Parathyroid adenoma (tissue), 2 donors: ENCODE data around the gene MTUS2.

ENCODE experiments used
- H2AFZ ChIP-seq: fragments of 300-600 bp; sonication (generic); one replicate; pipeline ENCODE4 v1.7.0; 2017; ENCODE audit warnings: antibody characterized with exemption, mild to moderate bottlenecking
- H3K27ac ChIP-seq: fragments of 300-600 bp; sonication (generic); one replicate; pipeline ENCODE4 v1.7.0; 2017
- H3K27me3 ChIP-seq: fragments of 300-600 bp; sonication (generic); one replicate; pipeline ENCODE4 v1.7.0; 2017; ENCODE audit warnings: low read length; ENCODE audit not compliant: control insufficient read depth, insufficient read depth
- H3K36me3 ChIP-seq: fragments of 300-600 bp; sonication (generic); one replicate; pipeline ENCODE4 v1.7.0; 2017; ENCODE audit warnings: low read length; ENCODE audit not compliant: control insufficient read depth, insufficient read depth
- H3K4me1 ChIP-seq: fragments of 300-600 bp; sonication (generic); one replicate; pipeline ENCODE4 v1.7.0; 2017; ENCODE audit warnings: control low read depth
- H3K4me2 ChIP-seq: fragments of 300-600 bp; sonication (generic); one replicate; pipeline ENCODE4 v1.7.0; 2017; ENCODE audit warnings: low read length
- H3K4me3 ChIP-seq: fragments of 300-600 bp; sonication (generic); one replicate; pipeline ENCODE4 v1.7.0; 2017; ENCODE audit warnings: low read depth, low read length
- H3K79me2 ChIP-seq: fragments of 300-600 bp; sonication (generic); one replicate; pipeline ENCODE4 v1.7.0; 2017; ENCODE audit warnings: control low read depth
- H3K9ac ChIP-seq: fragments of 300-600 bp; sonication (generic); one replicate; pipeline ENCODE4 v1.7.0; 2017; ENCODE audit warnings: mild to moderate bottlenecking
- H3K9me3 ChIP-seq: fragments of 300-600 bp; sonication (generic); one replicate; pipeline ENCODE4 v1.7.0; 2017; ENCODE audit warnings: low read length; ENCODE audit not compliant: control insufficient read depth
- TF ChIP-seq, protein P1 (sequence below): fragments of 300-600 bp; sonication (generic); IDR thresholded peaks from one replicate; pipeline ENCODE4 v1.7.0; 2017; ENCODE audit warnings: antibody characterized with exemption, mild to moderate bottlenecking
- donor health status: primary hyperparathyroidism.

MTUS2 gene

DNA sequence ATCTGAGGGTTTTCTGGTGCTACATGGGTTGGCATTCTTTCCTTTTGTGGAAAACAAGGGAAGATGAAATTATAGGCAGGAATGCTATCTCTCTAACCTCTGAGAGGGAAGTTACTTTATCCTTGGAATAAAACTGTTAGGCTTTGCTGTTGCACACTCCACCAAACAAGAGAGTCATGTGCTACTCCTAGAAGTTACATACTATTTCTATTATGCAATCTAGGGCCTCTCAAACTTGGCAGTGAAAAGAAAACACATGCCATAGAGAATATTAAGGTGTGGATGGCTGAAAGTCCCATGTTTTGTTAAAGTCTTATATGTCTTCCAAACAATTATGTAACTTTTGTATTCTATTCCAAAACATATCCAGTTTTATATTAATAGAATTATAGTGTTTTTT lies 407.4 kb downstream of the MTUS2 start:
- H3K4me1 ChIP-seq: no peaks in the 10 kb centered on the region
- no peak overlapping the region for H3K4me3 ChIP-seq
- no peaks in the 10 kb centered on the region for H3K79me2 ChIP-seq
- no peaks in the 10 kb centered on the region for H3K9me3 ChIP-seq
- no peaks in the 10 kb centered on the region for H3K36me3 ChIP-seq
- H3K27me3 ChIP-seq: no peaks in the 10 kb centered on the region
- TF ChIP-seq, protein P1, sequence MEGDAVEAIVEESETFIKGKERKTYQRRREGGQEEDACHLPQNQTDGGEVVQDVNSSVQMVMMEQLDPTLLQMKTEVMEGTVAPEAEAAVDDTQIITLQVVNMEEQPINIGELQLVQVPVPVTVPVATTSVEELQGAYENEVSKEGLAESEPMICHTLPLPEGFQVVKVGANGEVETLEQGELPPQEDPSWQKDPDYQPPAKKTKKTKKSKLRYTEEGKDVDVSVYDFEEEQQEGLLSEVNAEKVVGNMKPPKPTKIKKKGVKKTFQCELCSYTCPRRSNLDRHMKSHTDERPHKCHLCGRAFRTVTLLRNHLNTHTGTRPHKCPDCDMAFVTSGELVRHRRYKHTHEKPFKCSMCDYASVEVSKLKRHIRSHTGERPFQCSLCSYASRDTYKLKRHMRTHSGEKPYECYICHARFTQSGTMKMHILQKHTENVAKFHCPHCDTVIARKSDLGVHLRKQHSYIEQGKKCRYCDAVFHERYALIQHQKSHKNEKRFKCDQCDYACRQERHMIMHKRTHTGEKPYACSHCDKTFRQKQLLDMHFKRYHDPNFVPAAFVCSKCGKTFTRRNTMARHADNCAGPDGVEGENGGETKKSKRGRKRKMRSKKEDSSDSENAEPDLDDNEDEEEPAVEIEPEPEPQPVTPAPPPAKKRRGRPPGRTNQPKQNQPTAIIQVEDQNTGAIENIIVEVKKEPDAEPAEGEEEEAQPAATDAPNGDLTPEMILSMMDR: no peak
- no peak overlapping the region for H2AFZ ChIP-seq
- H3K9ac ChIP-seq: no peak overlapping the region
- H3K4me2 ChIP-seq: no peak overlapping the region
- H3K27ac ChIP-seq: no peak overlapping the region

DNA sequence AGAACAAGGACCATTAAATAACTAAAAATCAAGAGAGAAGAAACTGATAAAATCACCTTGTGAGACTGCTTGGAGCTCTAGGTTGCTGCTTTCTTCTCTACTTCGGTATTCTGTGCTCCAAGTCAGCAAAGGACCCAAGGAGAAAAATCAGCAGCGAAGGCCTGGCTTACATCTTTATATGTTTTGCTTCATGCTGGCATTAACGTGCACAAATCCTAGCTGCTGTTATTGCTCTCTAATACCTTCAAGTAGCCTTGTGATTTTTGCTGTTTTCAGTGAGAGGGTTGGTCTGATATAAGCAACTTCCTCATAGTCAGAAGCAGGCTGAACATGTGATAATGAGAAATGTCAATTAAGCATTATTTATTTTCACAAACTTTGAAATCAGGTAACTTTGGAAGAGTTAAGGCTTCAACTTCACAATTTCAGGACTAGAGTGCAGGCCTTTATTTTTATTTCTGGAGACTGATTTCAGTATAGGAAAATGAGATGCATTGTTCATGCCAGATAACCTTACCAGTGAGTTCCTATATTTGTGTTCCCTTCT lies 410.2 kb downstream of the MTUS2 start:
- Histone ChIP-seq H3K4me3 (no peak overlapping the region), H3K4me1 (no peaks in the 10 kb centered on the region), H3K9ac (no peak overlapping the region), H3K27ac (no peak overlapping the region), H3K4me2 (no peak overlapping the region), H3K79me2 (no peaks in the 10 kb centered on the region), H3K27me3 (no peaks in the 10 kb centered on the region), H2AFZ (no peak overlapping the region), H3K36me3 (no peaks in the 10 kb centered on the region), H3K9me3 (no peaks in the 10 kb centered on the region)
- TF ChIP-seq, protein P1: no peak

DNA sequence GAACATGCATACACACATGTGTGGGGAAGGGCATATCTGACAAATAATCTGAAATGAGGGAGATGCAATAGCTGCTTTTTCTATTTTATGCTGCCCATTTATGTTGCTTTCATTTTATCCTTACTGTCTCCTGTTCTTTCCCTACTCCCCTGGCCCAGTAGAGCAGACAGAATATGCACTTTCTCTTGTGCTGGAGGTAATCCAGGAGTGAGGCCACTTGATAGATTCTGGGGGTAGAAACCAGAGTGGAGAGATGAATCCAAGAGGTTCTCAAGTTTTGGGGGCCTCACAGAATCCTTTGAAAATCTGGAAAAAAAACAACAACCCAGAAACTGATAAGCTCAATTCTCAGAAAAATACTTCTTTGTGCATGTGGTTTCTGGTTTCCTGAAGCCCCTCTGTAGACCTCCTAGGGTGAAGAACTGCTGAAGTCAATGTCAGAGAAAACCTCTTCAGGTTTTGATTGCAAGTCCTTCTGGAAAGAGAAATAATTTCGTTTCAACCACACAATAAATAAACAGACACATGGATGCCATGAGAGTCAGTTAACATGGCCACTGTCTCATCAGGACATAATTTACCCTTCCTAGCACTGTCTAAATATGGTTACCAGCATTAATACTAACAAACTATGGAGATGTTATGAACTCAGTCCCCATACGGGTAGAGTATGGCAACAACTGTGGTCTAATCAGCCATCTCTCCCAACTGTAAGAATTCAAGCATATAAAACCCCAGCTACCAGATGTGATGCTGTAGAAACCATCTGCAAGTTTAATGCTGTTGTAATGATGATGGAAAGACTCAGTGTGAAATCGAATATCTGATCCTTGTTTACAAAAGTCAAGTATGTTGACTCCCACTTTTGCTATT lies 419.8 kb downstream of the MTUS2 start:
- Histone ChIP-seq H3K4me3 (no peak overlapping the region), H3K9me3 (no peaks in the 10 kb centered on the region), H3K4me1 (no peaks in the 10 kb centered on the region), H3K27me3 (no peaks in the 10 kb centered on the region), H3K4me2 (no peak overlapping the region), H3K36me3 (no peaks in the 10 kb centered on the region), H3K79me2 (no peaks in the 10 kb centered on the region), H3K27ac (no peak overlapping the region), H3K9ac (no peak overlapping the region), H2AFZ (no peak overlapping the region)
- TF ChIP-seq, protein P1: no peak

DNA sequence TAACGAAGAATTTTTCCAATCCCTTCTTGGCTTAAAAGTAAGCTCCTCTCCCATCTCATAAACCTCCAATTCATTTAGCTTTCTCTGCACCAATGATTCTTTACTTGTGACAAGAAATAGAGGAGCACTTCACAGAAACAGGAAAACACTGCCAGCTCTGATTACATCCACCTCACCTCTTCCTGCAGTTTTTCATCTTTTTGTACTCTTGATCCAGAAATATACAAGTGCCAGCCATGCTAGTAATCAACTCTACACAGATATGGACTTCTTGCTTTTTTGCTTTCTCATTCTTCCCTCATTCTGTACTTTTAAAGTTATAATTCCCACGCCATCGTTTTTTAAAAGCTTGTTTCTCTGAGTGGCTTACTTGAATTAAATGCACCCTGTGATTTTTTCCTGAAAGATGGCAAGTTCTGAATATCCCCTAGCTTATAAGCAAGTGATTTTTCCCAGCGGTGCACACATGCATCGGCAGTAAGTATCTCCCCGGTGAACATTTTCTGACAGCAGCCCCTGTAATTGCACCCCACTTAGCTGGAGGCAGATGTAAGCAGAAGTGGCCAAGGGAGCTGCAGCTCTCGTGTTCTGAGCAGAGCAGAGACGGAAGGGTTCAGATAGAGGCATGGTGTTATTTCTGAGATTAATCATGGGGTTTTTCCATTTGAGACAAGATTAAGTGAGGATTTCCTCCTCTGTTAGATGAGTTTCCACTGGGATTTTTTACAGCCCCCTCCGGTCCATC lies 434.7 kb downstream of the MTUS2 start:
- Histone ChIP-seq H3K9me3 (no peaks in the 10 kb centered on the region), H3K27ac (no peak overlapping the region), H3K4me3 (no peak overlapping the region), H2AFZ (no peak overlapping the region), H3K36me3 (no peaks in the 10 kb centered on the region), H3K27me3 (no peaks in the 10 kb centered on the region), H3K9ac (no peak overlapping the region), H3K4me1 (no peaks in the 10 kb centered on the region), H3K79me2 (no peaks in the 10 kb centered on the region), H3K4me2 (no peak overlapping the region)
- TF ChIP-seq, protein P1: no peak
